ENCODE measurements around the gene AOPEP. TPM values are rescaled to one million over a fixed set of nuclear protein-coding genes. Genes with fewer than 3 reads are reported as not detected.

Gene AOPEP
- total and polyA plus RNA-seq, 9 of the 15 experiments (the other 6 are each of a cell fraction or from before 2014, with no cell fraction given), result 4.5 to 19.3 (median 13.5) TPM

DNA sequence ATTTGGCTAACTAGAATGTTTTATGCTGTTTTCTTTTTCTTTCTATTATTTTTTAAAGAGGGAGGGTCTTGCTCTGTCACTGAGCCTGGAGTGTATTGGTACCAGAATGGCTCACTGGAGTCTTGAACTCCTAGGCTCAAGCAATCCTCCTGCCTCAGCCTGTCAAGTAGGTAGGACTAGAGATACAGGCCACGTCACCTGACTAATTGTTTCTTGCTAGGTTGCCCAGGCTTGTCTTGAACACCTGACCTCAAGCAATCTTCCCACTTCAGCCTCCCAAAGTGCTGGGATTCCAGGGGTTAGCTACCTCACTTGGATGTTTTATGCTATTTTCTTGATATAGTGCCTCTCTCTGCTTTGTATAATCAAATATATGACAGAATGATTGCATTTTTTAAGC lies 166.2 kb downstream of the AOPEP start (continued):
- no peak for TF ChIP-seq ZNF830 (CRISPR knock-in tag; IDR thresholded peaks at IDR 0.05)

DNA sequence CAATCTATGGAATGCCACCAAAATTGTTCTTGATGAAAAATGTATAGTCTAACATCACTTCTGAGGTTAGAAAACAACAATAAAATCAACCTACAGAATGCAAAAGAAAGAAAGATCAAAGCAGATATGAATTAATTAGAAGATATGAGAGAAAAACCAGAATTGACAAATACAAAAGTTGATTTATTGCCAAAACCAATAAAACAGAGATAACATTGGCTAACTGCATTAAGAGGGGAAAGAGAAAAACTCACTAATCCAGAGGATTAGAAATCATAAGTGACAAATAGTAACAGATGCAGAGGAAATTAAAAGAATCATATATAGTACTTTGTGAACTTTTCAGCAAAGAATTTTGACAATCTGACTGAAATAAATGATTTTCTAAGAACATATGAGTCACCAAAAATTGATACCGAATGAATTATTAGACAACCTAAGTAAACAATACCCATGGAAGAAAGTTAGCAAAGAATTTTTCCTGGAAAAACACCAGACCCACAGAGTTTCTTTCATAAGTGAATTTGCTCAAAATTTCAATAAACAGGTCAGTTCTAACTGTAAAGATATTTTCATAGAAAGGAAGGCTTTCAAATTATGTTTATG lies 167.7 kb downstream of the AOPEP start:
- Histone ChIP-seq H3K9ac (ENCODE audit: insufficient read depth in 1 of 2, low read depth in 2 of 2, low read length in 2 of 2) (no peak overlapping the region), H3K27me3 (ENCODE audit: control insufficient read depth in 2 of 2, insufficient read depth in 2 of 2, low read length in 2 of 2) (no peaks in the 10 kb centered on the region), H3K9me3 (replicated peaks; ENCODE audit: control insufficient read depth, insufficient read depth, low read depth, low read length) (no peaks in the 10 kb centered on the region), H3K4me1 (replicated peaks in 1 of 2; ENCODE audit: control insufficient read depth in 2 of 2, insufficient read depth in 2 of 2, low read length in 2 of 2) (no peaks in the 10 kb centered on the region), H3K27ac (ENCODE audit: extremely low read depth, low read depth, low read length) (no peak overlapping the region), H3K4me2 (ENCODE audit: insufficient read depth, low read length) (no peak overlapping the region), H3K36me3 (ENCODE audit: control insufficient read depth, insufficient read depth, low read length) (no peaks in the 10 kb centered on the region), H4K20me1 (replicated peaks; ENCODE audit: control insufficient read depth, insufficient read depth, low read length) (no peaks in the 10 kb centered on the region), H3K79me2 (ENCODE audit: control insufficient read depth, insufficient read depth, low read length) (no peaks in the 10 kb centered on the region), H3K4me3 (no peak overlapping the region), H2AFZ (ENCODE audit: low read depth, low read length) (no peak overlapping the region), H3K9me1 (ENCODE audit: control insufficient read depth, insufficient read depth, low read length) (no peaks in the 10 kb centered on the region)
- DNase-seq (ENCODE audit: extremely low read depth in 1 of 4, low spot score in 3 of 4) (no peak), ATAC-seq (no peak), FAIRE-seq (no peak)
- BruUV-seq (replicated peaks), result no TSS peak
- in situ Hi-C loops (cut with MboI), result no loop called here
- intact Hi-C loops (cut with micrococcal nuclease), result no loop called here
- 17% methylated on average over 1 of the region's 1 CpG for WGBS (ENCODE audit: insufficient coverage, low coverage, missing lambda C conversion rate)
- POLR2A ChIA-PET, result interaction anchor here (1.5 kb wide), 1 partner anchor 13 kb away, joined by 3 read pairs; no protein-coding TSS in a partner anchor
- CTCF ChIA-PET (ENCODE audit: low intra/inter-chr PET ratio), result no interaction called here
- TF ChIP-seq, protein P1, sequence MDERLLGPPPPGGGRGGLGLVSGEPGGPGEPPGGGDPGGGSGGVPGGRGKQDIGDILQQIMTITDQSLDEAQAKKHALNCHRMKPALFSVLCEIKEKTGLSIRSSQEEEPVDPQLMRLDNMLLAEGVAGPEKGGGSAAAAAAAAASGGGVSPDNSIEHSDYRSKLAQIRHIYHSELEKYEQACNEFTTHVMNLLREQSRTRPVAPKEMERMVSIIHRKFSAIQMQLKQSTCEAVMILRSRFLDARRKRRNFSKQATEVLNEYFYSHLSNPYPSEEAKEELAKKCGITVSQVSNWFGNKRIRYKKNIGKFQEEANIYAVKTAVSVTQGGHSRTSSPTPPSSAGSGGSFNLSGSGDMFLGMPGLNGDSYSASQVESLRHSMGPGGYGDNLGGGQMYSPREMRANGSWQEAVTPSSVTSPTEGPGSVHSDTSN (CRISPR knock-in tag; IDR thresholded peaks at IDR 0.05; ENCODE audit: low read depth), result no peak
- TF ChIP-seq, protein P1 (tag; conservative IDR thresholded peaks at IDR 0.05; ENCODE audit: low read depth), result peak; percentile 30; the same call in 1 of the 2 replicates
- no peak for TF ChIP-seq KAT8 (IDR thresholded peaks at IDR 0.05; ENCODE audit: low read depth)

All from K562 (cell line).